ENCODE results near the gene TMEM164. TPM values are rescaled to one million over a fixed set of nuclear protein-coding genes. Genes with fewer than 3 reads are reported as not detected.
"Not testable (repeated sequence)": the region's sequence is repeated elsewhere in the genome, so short reads cannot be mapped to it uniquely, and the experiment has no call there.

The TMEM164 gene
- total and polyA plus RNA-seq, 12 donors = 8.7 to 32.2 (median 24.8) TPM

DNA sequence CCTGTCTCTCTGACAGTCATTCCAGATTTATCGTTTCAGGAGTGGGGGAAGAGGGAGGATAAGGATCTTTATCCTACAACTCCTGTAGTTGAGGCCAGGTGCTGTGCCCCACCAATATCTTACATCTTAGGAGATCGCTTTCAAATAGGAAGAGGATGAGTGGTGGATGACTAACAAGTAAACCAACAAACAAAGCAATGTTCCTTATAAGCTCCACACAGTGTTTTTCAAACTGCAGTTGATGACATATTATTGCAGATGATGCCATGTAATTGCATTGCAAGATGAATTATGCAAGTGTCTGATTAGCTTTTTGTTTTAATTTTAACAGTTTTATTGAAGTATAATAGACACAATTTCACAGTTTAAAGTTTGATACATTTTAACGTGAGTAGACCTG, 35.8 kb upstream of the TMEM164 start:
- H3K9me3 ChIP-seq (replicated peaks in 1 of 3) = no peaks in the 10 kb centered on the region
- no peaks in the 10 kb centered on the region for H3K4me1 ChIP-seq (replicated peaks in 1 of 2)
- no peak overlapping the region for H3K27ac ChIP-seq
- no peak for TF ChIP-seq POLR2A (IDR thresholded peaks at IDR 0.05)
- TF ChIP-seq, protein P1, sequence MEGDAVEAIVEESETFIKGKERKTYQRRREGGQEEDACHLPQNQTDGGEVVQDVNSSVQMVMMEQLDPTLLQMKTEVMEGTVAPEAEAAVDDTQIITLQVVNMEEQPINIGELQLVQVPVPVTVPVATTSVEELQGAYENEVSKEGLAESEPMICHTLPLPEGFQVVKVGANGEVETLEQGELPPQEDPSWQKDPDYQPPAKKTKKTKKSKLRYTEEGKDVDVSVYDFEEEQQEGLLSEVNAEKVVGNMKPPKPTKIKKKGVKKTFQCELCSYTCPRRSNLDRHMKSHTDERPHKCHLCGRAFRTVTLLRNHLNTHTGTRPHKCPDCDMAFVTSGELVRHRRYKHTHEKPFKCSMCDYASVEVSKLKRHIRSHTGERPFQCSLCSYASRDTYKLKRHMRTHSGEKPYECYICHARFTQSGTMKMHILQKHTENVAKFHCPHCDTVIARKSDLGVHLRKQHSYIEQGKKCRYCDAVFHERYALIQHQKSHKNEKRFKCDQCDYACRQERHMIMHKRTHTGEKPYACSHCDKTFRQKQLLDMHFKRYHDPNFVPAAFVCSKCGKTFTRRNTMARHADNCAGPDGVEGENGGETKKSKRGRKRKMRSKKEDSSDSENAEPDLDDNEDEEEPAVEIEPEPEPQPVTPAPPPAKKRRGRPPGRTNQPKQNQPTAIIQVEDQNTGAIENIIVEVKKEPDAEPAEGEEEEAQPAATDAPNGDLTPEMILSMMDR (IDR thresholded peaks at IDR 0.05) = no peak
- H3K36me3 ChIP-seq (replicated peaks in 1 of 2) = no peaks in the 10 kb centered on the region
- no peak for DNase-seq
- no peak overlapping the region for H3K4me3 ChIP-seq
- intact Hi-C loops (cut with DNase I) = no loop called here
- WGBS, 4 donors = 65 to 88% (median 76%) methylated on average over 3 of the region's 3 CpGs
- H3K27me3 ChIP-seq = peaks cover 16% of the 10 kb centered on the region

DNA sequence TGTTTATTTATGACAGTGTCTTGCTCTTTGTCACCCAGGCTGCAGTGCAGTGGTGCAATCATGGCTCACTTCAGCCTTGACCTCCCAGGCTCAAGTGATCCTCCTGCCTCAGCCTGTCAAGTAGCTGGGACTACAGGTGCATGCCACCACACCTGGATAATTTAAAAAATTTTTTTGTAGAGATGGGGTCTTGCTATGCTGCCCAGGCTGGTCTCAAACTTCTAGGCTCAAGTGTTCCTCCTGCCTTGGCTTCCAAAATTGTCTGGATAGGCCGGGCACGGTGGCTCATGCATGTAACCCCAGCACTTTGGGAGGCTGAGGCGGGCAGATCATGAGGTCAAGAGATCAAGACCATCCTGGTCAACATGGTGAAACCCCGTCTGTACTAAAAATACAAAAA, 32.1 kb upstream of the TMEM164 start:
- H3K4me3 ChIP-seq; H3K27me3 ChIP-seq; DNase-seq; H3K4me1 ChIP-seq (replicated peaks in 1 of 2); H3K36me3 ChIP-seq (replicated peaks in 1 of 2); intact Hi-C loops (cut with DNase I); H3K27ac ChIP-seq; H3K9me3 ChIP-seq (replicated peaks in 1 of 3): not testable (repeated sequence)
- WGBS, 4 donors = 79 to 98% (median 91%) methylated on average over 4 of the region's 4 CpGs

DNA sequence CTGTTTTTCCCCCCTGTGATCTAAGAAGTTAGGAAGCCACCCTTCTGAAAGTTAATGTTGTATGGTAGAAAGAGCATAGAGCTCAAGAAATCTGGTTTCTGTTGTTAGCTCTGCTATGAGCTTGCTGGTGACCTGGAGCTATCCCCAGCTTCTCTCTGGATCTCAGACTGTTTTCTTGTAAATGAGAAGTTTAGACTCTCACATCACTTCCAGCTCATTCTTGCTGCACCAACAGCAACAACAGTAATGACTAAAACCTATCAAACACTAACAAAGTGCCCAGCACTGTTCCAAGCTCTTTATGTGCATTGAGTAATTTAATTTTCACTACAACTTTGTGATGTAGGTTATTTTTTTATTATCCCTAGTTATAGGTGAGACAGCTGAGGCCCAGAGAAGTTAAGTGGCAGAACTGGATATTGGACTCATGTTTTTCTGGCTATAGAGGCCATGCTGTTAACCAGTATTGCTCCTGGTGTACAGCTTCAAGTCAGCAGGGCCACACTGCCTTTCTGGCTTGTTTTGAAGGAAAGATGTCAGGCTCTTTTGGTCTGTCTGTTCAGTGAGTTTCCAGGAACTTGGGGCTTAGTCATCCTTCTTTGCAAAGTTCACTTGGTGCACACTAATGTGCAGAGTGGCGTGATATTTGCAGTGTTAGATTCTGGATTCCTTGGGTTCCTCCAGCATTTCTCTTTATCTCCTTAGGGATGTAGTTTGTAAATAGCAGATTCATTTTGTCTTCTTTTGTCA, 27.8 kb upstream of the TMEM164 start:
- H3K27ac ChIP-seq = no peak overlapping the region
- no peaks in the 10 kb centered on the region for H3K36me3 ChIP-seq (replicated peaks in 1 of 2)
- WGBS, 4 donors = 42 to 80% (median 59%) methylated on average over 1 of the region's 1 CpG
- intact Hi-C loops (cut with DNase I) = no loop called here
- H3K27me3 ChIP-seq = peaks cover 8% of the 10 kb centered on the region
- no peak overlapping the region for H3K4me3 ChIP-seq
- peak in 2 of 7 donors; percentile 16 to 18 for DNase-seq
- H3K9me3 ChIP-seq (replicated peaks in 1 of 3) = no peaks in the 10 kb centered on the region
- no peaks in the 10 kb centered on the region for H3K4me1 ChIP-seq (replicated peaks in 1 of 2)
- TF ChIP-seq, protein P1 (IDR thresholded peaks at IDR 0.05) = no peak
- no peak for TF ChIP-seq POLR2A (IDR thresholded peaks at IDR 0.05)

DNA sequence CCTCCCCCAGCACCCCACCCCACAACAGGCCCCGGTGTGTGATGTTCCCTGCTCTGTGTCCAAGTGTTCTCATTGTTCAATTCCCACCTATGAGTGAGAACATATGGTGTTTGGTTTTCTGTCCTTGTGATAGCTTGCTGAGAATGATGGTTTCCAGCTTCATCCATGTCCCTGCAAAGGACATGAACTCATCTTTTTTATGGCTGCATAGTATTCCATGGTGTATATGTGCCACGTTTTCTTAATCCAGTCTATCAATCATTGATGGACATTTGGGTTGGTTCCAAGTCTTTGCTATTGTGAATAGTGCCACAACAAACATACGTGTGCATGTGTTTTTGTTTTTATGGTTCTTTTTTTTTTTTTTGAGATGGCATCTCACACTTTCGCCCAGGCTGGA, 17.7 kb upstream of the TMEM164 start:
- H3K4me1 ChIP-seq (replicated peaks in 1 of 2); H3K4me3 ChIP-seq; DNase-seq; intact Hi-C loops (cut with DNase I); H3K27ac ChIP-seq; H3K36me3 ChIP-seq (replicated peaks in 1 of 2); H3K9me3 ChIP-seq (replicated peaks in 1 of 3): not testable (repeated sequence)
- peaks cover 16% of the 10 kb centered on the region for H3K27me3 ChIP-seq
- WGBS, 4 donors = 70 to 85% (median 74%) methylated on average over 4 of the region's 4 CpGs

DNA sequence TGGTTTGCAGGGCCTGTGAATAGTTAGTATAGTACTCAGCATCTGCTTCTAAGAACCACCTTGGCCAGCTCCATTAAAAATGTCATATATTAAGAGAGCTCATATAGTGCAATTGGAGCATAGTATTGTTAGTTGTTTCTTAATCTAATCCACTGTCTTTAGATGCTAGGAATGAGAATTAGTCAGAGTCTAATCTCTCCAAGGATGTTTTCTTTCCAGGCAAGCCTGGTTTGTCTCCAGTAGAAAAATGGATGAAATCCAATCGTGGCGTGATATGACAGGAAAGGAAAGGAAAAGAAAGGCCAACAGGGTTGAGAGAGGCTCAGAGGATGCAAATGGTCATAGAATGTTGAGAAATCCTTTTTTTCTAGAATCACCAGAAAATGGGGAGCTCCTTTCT, 15.0 kb upstream of the TMEM164 start:
- no peaks in the 10 kb centered on the region for H3K9me3 ChIP-seq (replicated peaks in 1 of 3)
- H3K27me3 ChIP-seq = no peaks in the 10 kb centered on the region
- no peak for DNase-seq
- intact Hi-C loops (cut with DNase I) = no loop called here
- no peak overlapping the region for H3K4me3 ChIP-seq
- no peaks in the 10 kb centered on the region for H3K36me3 ChIP-seq (replicated peaks in 1 of 2)
- 21 to 43% (median 34%) methylated on average over 2 of the region's 2 CpGs for WGBS, 4 donors
- no peak overlapping the region for H3K27ac ChIP-seq
- no peaks in the 10 kb centered on the region for H3K4me1 ChIP-seq (replicated peaks in 1 of 2)
- TF ChIP-seq, protein P1 (IDR thresholded peaks at IDR 0.05) = no peak
- TF ChIP-seq POLR2A (IDR thresholded peaks at IDR 0.05) = no peak

Measured in adrenal gland (tissue), 12 donors.